NCI-H128 (cell line): ENCODE data around the gene OAT.
"Not testable (repeated sequence)": the region's sequence is repeated elsewhere in the genome, so short reads cannot be mapped to it uniquely, and the experiment has no call there.

ENCODE experiments used
- DNase-seq: peaks from one replicate; lab custom pipeline; 2025; ENCODE audit not compliant: unreplicated experiment; lab: John Stamatoyannopoulos, UW

The OAT gene

GRCh38 chr10:124379609-124380193, 39.0 kb downstream of the OAT start:
- no peak for DNase-seq

GRCh38 chr10:124378881-124379471, 39.7 kb downstream of the OAT start:
- DNase-seq: no peak

GRCh38 chr10:124378271-124378670, 40.5 kb downstream of the OAT start:
- no peak for DNase-seq

- DNase-seq: no peak
Observed at GRCh38 chr10:124377101-124377500, 41.6 kb downstream of the OAT start.

GRCh38 chr10:124376411-124376810, 42.3 kb downstream of the OAT start:
- DNase-seq: no peak

GRCh38 chr10:124375691-124376090, 43.0 kb downstream of the OAT start:
- no peak for DNase-seq

GRCh38 chr10:124375353-124375614, 43.4 kb downstream of the OAT start:
- DNase-seq: no peak

GRCh38 chr10:124374535-124375352, 44.0 kb downstream of the OAT start:
- DNase-seq: no peak

- DNase-seq: no peak
Observed at GRCh38 chr10:124372899-124373298, 45.8 kb downstream of the OAT start.

- DNase-seq: no peak
Observed at GRCh38 chr10:124370426-124370825, 48.3 kb downstream of the OAT start.

GRCh38 chr10:124369986-124370385, 48.7 kb downstream of the OAT start:
- DNase-seq: no peak

GRCh38 chr10:124369533-124369932, 49.2 kb downstream of the OAT start:
- DNase-seq: not testable (repeated sequence)

- DNase-seq: no peak
Observed at GRCh38 chr10:124369066-124369465, 49.7 kb downstream of the OAT start.

GRCh38 chr10:124367936-124368335, 50.8 kb downstream of the OAT start:
- no peak for DNase-seq

GRCh38 chr10:124367414-124367813, 51.3 kb downstream of the OAT start:
- no peak for DNase-seq

- no peak for DNase-seq
Observed at GRCh38 chr10:124366825-124367224, 51.9 kb downstream of the OAT start.

- no peak for DNase-seq
Observed at GRCh38 chr10:124366343-124366742, 52.4 kb downstream of the OAT start.

- DNase-seq: no peak
Observed at GRCh38 chr10:124364674-124365073, 54.0 kb downstream of the OAT start.

GRCh38 chr10:124362568-124362967, 56.2 kb downstream of the OAT start:
- DNase-seq: no peak

GRCh38 chr10:124359336-124359832, 59.3 kb downstream of the OAT start:
- no peak for DNase-seq

- DNase-seq: no peak
Observed at GRCh38 chr10:124357561-124357885, 61.2 kb downstream of the OAT start.

GRCh38 chr10:124356701-124357560, 61.8 kb downstream of the OAT start:
- DNase-seq: no peak
